ES-I3 (cell line): ENCODE data around the gene SUB1.
"Not testable (repeated sequence)": the region's sequence is repeated elsewhere in the genome, so short reads cannot be mapped to it uniquely, and the experiment has no call there.

ENCODE experiments used
- H3K36me3 ChIP-seq: 2 replicates; pipeline ENCODE4 v1.6.1; 2013; ENCODE audit warnings: mild to moderate bottlenecking, low read length, control low read depth, moderate library complexity; ENCODE audit not compliant: insufficient read depth
- H3K4me1 ChIP-seq: 2 replicates; pipeline ENCODE4 v1.6.1; 2013; ENCODE audit warnings: mild to moderate bottlenecking, control low read depth, low read length; ENCODE audit not compliant: insufficient read depth
- H3K9ac ChIP-seq: 2 replicates; pipeline ENCODE4 v1.6.1; 2013; ENCODE audit warnings: low read depth, mild to moderate bottlenecking, low read length, moderate library complexity
- H3K9me3 ChIP-seq: 2 replicates; pipeline ENCODE4 v1.6.1; 2013; ENCODE audit warnings: mild to moderate bottlenecking, low read length, moderate library complexity; ENCODE audit not compliant: control insufficient read depth, insufficient read depth

The SUB1 gene

GRCh38 chr5:32554181-32554780, 31.1 kb upstream of the SUB1 start:
- H3K4me1 ChIP-seq, H3K36me3 ChIP-seq, H3K9ac ChIP-seq, H3K9me3 ChIP-seq: not testable (repeated sequence)

DNA sequence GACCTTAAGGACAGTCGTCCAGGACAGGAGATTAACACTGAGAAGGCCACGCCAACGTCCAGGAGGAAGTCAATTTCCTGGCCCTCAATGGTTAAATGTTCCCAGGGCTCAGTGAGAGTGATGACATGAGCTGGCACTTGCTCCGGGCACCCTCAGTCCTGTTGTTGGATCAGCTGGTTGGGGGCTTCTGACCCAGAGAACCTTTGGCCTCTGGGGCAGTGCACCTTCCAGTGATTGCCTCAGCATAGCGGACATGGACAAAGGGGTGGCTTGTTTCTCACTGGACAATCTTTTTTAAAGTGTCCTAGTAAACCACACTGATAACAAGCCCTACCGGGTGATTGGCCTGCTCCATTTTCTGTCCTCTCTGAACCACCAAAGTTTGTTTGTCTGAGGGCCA, 28.8 kb upstream of the SUB1 start:
- H3K9ac ChIP-seq, H3K9me3 ChIP-seq, H3K36me3 ChIP-seq, H3K4me1 ChIP-seq: not testable (repeated sequence)

DNA sequence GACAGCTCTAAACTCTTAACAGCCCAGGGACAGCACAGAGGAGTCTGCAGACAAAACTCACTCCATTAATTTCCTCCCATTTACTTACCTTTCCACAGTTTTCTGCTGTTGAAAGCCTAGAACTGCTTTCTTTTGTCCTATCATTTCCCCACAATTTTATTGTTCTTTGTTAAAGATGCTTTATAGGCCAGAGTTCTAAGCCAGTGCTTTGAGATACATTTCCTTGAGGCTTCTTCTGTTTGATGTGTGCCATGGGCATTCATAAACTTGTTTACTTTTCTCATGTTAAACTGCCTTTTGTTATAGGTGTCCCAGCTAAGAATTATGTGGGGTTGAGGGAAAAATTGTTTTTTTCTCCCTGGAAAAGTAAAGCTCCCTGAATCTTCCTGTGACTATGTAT, 25.9 kb upstream of the SUB1 start:
- Histone ChIP-seq H3K4me1 (no peaks in the 10 kb centered on the region), H3K9ac (no peak overlapping the region), H3K36me3 (no peaks in the 10 kb centered on the region), H3K9me3 (no peaks in the 10 kb centered on the region)

- no peaks in the 10 kb centered on the region for H3K36me3 ChIP-seq
- no peaks in the 10 kb centered on the region for H3K4me1 ChIP-seq
- H3K9me3 ChIP-seq: no peaks in the 10 kb centered on the region
- H3K9ac ChIP-seq: no peak overlapping the region
These were observed 25.4 kb upstream of the SUB1 start for GRCh38 chr5:32559921-32560320.

GRCh38 chr5:32562056-32562455, 23.3 kb upstream of the SUB1 start:
- Histone ChIP-seq H3K9me3 (no peaks in the 10 kb centered on the region), H3K36me3 (no peaks in the 10 kb centered on the region), H3K4me1 (no peaks in the 10 kb centered on the region), H3K9ac (no peak overlapping the region)

DNA sequence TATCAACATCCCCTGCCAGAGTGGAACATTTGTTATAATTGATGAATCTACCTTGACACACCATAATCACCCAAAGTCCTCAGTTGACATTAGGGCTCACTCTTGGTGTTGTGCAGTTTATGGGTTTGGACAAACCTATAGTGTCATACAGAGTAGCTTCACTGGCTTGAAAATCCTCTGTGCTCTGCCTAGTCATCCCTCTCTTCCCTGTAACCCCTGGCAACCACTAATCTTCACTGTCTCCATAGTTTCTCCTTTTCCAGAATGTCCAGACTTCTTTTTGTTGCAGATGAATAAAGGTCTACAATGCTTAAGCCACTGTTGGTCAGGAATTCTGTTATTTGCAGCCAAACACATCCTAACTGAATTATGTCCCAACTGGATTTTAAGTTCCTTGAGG, 22.5 kb upstream of the SUB1 start:
- H3K9me3 ChIP-seq: no peaks in the 10 kb centered on the region
- H3K36me3 ChIP-seq: no peaks in the 10 kb centered on the region
- no peak overlapping the region for H3K9ac ChIP-seq
- no peaks in the 10 kb centered on the region for H3K4me1 ChIP-seq

- no peaks in the 10 kb centered on the region for H3K9me3 ChIP-seq
- no peaks in the 10 kb centered on the region for H3K4me1 ChIP-seq
- no peak overlapping the region for H3K9ac ChIP-seq
- no peaks in the 10 kb centered on the region for H3K36me3 ChIP-seq
These were observed 21.7 kb upstream of the SUB1 start for GRCh38 chr5:32563614-32564013.

- Histone ChIP-seq H3K36me3 (no peaks in the 10 kb centered on the region), H3K4me1 (no peaks in the 10 kb centered on the region), H3K9me3 (no peaks in the 10 kb centered on the region), H3K9ac (no peak overlapping the region)
These were observed 20.2 kb upstream of the SUB1 start for GRCh38 chr5:32565145-32565544.

GRCh38 chr5:32566319-32567111, 18.8 kb upstream of the SUB1 start:
- H3K9me3 ChIP-seq: no peaks in the 10 kb centered on the region
- no peaks in the 10 kb centered on the region for H3K36me3 ChIP-seq
- no peak overlapping the region for H3K9ac ChIP-seq
- no peaks in the 10 kb centered on the region for H3K4me1 ChIP-seq

GRCh38 chr5:32571128-32571527, 14.2 kb upstream of the SUB1 start:
- Histone ChIP-seq H3K4me1 (no peaks in the 10 kb centered on the region), H3K9ac (no peak overlapping the region), H3K36me3 (no peaks in the 10 kb centered on the region), H3K9me3 (no peaks in the 10 kb centered on the region)

GRCh38 chr5:32572778-32573480, 12.4 kb upstream of the SUB1 start:
- no peak overlapping the region for H3K9ac ChIP-seq
- H3K4me1 ChIP-seq: peaks cover 9% of the 10 kb centered on the region; the same call in 1 of the 2 replicates
- H3K9me3 ChIP-seq: no peaks in the 10 kb centered on the region
- no peaks in the 10 kb centered on the region for H3K36me3 ChIP-seq

DNA sequence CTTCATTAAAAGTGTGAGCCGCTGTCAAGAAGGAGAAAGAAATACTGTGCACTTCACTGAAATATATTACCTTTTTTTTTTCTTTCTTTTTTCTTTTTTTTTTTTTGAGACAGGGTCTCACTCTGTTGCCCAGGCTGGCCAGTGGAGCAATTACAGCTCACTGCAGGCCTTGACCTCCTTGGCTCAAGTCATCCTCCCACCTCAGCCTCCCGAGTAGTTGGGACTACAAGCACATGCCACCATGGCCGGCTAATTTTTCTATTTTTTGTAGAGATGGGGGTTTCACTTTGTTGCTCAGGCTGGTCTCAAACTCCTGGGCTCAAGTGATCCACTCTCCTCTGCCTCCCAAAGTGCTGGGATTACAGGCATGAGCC, 11.9 kb upstream of the SUB1 start:
- not testable (repeated sequence) for H3K9ac ChIP-seq, H3K36me3 ChIP-seq, H3K9me3 ChIP-seq, H3K4me1 ChIP-seq

- H3K4me1 ChIP-seq: peaks cover 9% of the 10 kb centered on the region; the same call in 1 of the 2 replicates
These were observed 10.7 kb upstream of the SUB1 start for GRCh38 chr5:32574540-32575175.

GRCh38 chr5:32578363-32578762, 7.0 kb upstream of the SUB1 start:
- H3K9me3 ChIP-seq: no peaks in the 10 kb centered on the region
- H3K9ac ChIP-seq: no peak overlapping the region
- H3K4me1 ChIP-seq: peaks cover 17% of the 10 kb centered on the region
- no peaks in the 10 kb centered on the region for H3K36me3 ChIP-seq

More at GRCh38 chr5:32574540-32575175, 10.7 kb upstream of the SUB1 start:
- no peaks in the 10 kb centered on the region for H3K36me3 ChIP-seq
- H3K9me3 ChIP-seq: no peaks in the 10 kb centered on the region
- no peak overlapping the region for H3K9ac ChIP-seq
